Body of pancreas (tissue), 4 donors: Measurements from ENCODE around the gene SLC9A3. TPM values are rescaled to one million over a fixed set of nuclear protein-coding genes. Genes with fewer than 3 reads are reported as not detected.

Source experiments
- ATAC-seq: fragments of 150-250 bp; one replicate; pipeline ENCODE4 v1.9.1; 2016
- DNase-seq, 4 donors: peaks; one replicate each; pipeline ENCODE4 v3.0.0-alpha.2; 2019
- H3K27ac ChIP-seq, 4 donors: fragments of 200-600 bp; sonication (generic); 1 replicate in 3 of 4; 2 replicates in 1 of 4; pipeline versions ENCODE4 v1.5.1 to v1.6.1; 2016 to 2019; ENCODE audit warnings: mild to moderate bottlenecking in 1 of 4, mixed read lengths in 1 of 4, moderate library complexity in 1 of 4
- H3K27me3 ChIP-seq, 2 donors: fragments of 200-600 bp; sonication (generic); one replicate each; pipeline ENCODE4 v1.6.0; 2016; ENCODE audit warnings: mild to moderate bottlenecking in 1 of 2
- H3K36me3 ChIP-seq, 2 donors: fragments of 200-600 bp; sonication (generic); replicated peaks in 1 of 2; 2 replicates each; pipeline ENCODE4 v1.5.1; 2016; ENCODE audit warnings: low read depth in 2 of 2; ENCODE audit not compliant: insufficient read depth in 1 of 2
- H3K4me1 ChIP-seq: fragments of 200-600 bp; sonication (generic); one replicate; pipeline ENCODE4 v1.6.0; 2016
- H3K4me3 ChIP-seq, 2 donors: fragments of 200-600 bp; sonication (generic); 1 replicate in 1 of 2; 2 replicates in 1 of 2; pipeline ENCODE4 v1.5.1; 2016 to 2019
- H3K9me3 ChIP-seq, 3 donors: fragments of 200-600 bp; sonication (generic); 1 replicate in 2 of 3; 2 replicates in 1 of 3; pipeline ENCODE4 v1.5.1; 2016
- CTCF ChIP-seq, 7 experiments: fragments of 450-650 bp in 4 of 7; fragments of 200-600 bp in 3 of 7; sonication (generic) in 3 of 7; IDR thresholded peaks; one replicate each; pipeline ENCODE4 v1.5.1; 2016 to 2019; ENCODE audit warnings: antibody characterized with exemption in 7 of 7
- POLR2A ChIP-seq, 3 donors: fragments of 450-650 bp; IDR thresholded peaks; one replicate each; pipeline ENCODE4 v1.6.1; 2016; ENCODE audit warnings: antibody characterized with exemption in 3 of 3, mild to moderate bottlenecking in 2 of 3
- WGBS, 2 donors: methylation state at CpG; one replicate each; pipeline ENCODE4 v1.1.5; 2017; 5-methylcytosine and 5-hydroxymethylcytosine counted together
- intact Hi-C: fragments of 100-400 bp; cut with DNase I; formaldehyde crosslinking; loops from one replicate; pipeline ENCODE4 v1.15.1; 2023
- total RNA-seq, 2 donors: library from RNA; depleted of rRNA; stranded (reverse); fragments of >200 nt; gene quantifications; one replicate each; pipeline ENCODE4 v1.1.0, GENCODE V29; 2016

SLC9A3 gene
- total RNA-seq, 2 donors from 2014 or later, result 2.0 to 4.7 TPM

GRCh38 chr5:544675-545355 lies 20.6 kb upstream of the SLC9A3 start:
- DNase-seq (no peak), ATAC-seq (no peak)
- WGBS, 2 donors, result 73 to 94% methylated on average over 2 to 8 of the region's 9 CpGs
- H3K27ac ChIP-seq, result no peak overlapping the region
- H3K36me3 ChIP-seq, result no peaks in the 10 kb centered on the region
- intact Hi-C loops, result no loop called here
- no peak for TF ChIP-seq CTCF (IDR thresholded peaks at IDR 0.05)
- TF ChIP-seq POLR2A (IDR thresholded peaks at IDR 0.05), result no peak
- H3K9me3 ChIP-seq, result no peaks in the 10 kb centered on the region
- H3K27me3 ChIP-seq, result peaks cover 0 to 5% of the 10 kb centered on the region in 2 donors
- H3K4me1 ChIP-seq, result peaks cover 8% of the 10 kb centered on the region
- no peak overlapping the region for H3K4me3 ChIP-seq

- Histone ChIP-seq H3K36me3 (no peaks in the 10 kb centered on the region), H3K27ac (no peak overlapping the region), H3K4me3 (no peak overlapping the region), H3K4me1 (peaks cover 16% of the 10 kb centered on the region), H3K27me3 (peaks cover 0 to 5% of the 10 kb centered on the region in 2 donors), H3K9me3 (no peaks in the 10 kb centered on the region)
- ATAC-seq (no peak), DNase-seq (peak in 3 of 4 donors; percentile 9 to 42 (median 13))
- TF ChIP-seq POLR2A (IDR thresholded peaks at IDR 0.05), result no peak
- TF ChIP-seq CTCF (IDR thresholded peaks at IDR 0.05), result no peak
- intact Hi-C loops, result no loop called here
- 66 to 71% methylated on average over 11 to 30 of the region's 30 CpGs for WGBS, 2 donors
Observed at GRCh38 chr5:543755-544674, 19.8 kb upstream of the SLC9A3 start.

- WGBS, 2 donors, result 87 to 90% methylated on average over 4 to 5 of the region's 5 CpGs
- Histone ChIP-seq H3K4me3 (no peak overlapping the region), H3K27me3 (peaks cover 0 to 5% of the 10 kb centered on the region in 2 donors), H3K36me3 (no peaks in the 10 kb centered on the region), H3K27ac (no peak overlapping the region), H3K9me3 (no peaks in the 10 kb centered on the region), H3K4me1 (peaks cover 17% of the 10 kb centered on the region)
- TF ChIP-seq POLR2A (IDR thresholded peaks at IDR 0.05) (no peak), CTCF (IDR thresholded peaks at IDR 0.05) (no peak)
- ATAC-seq (no peak), DNase-seq (peak in 2 of 4 donors; percentile 2 to 3)
- intact Hi-C loops, result no loop called here
Observed at GRCh38 chr5:543351-543750, 19.1 kb upstream of the SLC9A3 start.

- 79 to 87% methylated on average over 30 of the region's 32 CpGs for WGBS, 2 donors
- no peak overlapping the region for H3K27ac ChIP-seq
- peaks cover 17% of the 10 kb centered on the region for H3K4me1 ChIP-seq
- DNase-seq, result peak; percentile 1 to 9 (median 4)
- H3K4me3 ChIP-seq, result no peak overlapping the region
- intact Hi-C loops, result no loop called here
- ATAC-seq, result no peak
- H3K36me3 ChIP-seq, result no peaks in the 10 kb centered on the region
- TF ChIP-seq POLR2A (IDR thresholded peaks at IDR 0.05) (no peak), CTCF (IDR thresholded peaks at IDR 0.05) (no peak)
- H3K9me3 ChIP-seq, result no peaks in the 10 kb centered on the region
- H3K27me3 ChIP-seq, result peaks cover 0 to 5% of the 10 kb centered on the region in 2 donors
Observed at GRCh38 chr5:542319-543311, 18.4 kb upstream of the SLC9A3 start.
